HepG2 (cell line): ENCODE results near the gene HYLS1. TPM values are rescaled to one million over a fixed set of nuclear protein-coding genes. Genes with fewer than 3 reads are reported as not detected.
A peak's percentile ranks its signal among the peaks of the same experiment; 100 is the strongest.

Experiments
- ERF ChIP-seq: IDR thresholded peaks from 2 replicates; pipeline ENCODE4 v1.6.1; 2018; ENCODE audit warnings: missing biosample characterization, missing genetic modification reagents
- MAX ChIP-seq: IDR thresholded peaks from 2 replicates; pipeline ENCODE4 v1.6.1; 2012; ENCODE audit warnings: inconsistent platforms
- SAP130 ChIP-seq: IDR thresholded peaks from 2 replicates; pipeline ENCODE4 v1.6.1; 2016; ENCODE audit warnings: low read depth
- THAP8 ChIP-seq: sonication (generic); formaldehyde crosslinking; IDR thresholded peaks from 2 replicates; pipeline ENCODE4 v1.5.1; 2020; ENCODE audit warnings: missing genetic modification reagents, mild to moderate bottlenecking, borderline replicate concordance
- ZNF292 ChIP-seq: sonication (generic); formaldehyde crosslinking; IDR thresholded peaks from 2 replicates; pipeline ENCODE4 v1.8.1; 2022; ENCODE audit warnings: mild to moderate bottlenecking, low read depth, missing genetic modification reagents, borderline replicate concordance
- ZNF350 ChIP-seq: sonication (generic); formaldehyde crosslinking; IDR thresholded peaks from 2 replicates; pipeline ENCODE4 v1.4.0; 2020; ENCODE audit warnings: mild to moderate bottlenecking, low read depth, missing genetic modification reagents, borderline replicate concordance
- ZNF441 ChIP-seq: sonication (generic); formaldehyde crosslinking; IDR thresholded peaks from 2 replicates; pipeline ENCODE4 v1.7.0; 2021; ENCODE audit warnings: missing genetic modification reagents, borderline replicate concordance
- polyA plus RNA-seq, 8 experiments: library from polyadenylated mRNA; depleted of rRNA in 3 of 8; stranded (reverse) in 7 of 8; unstranded in 1 of 8; fragments of >200 nt; fragmentation: Illumina TruSeq in 4 of 8; extraction: Trizol in 4 of 8; gene quantifications; 2 replicates each; pipeline versions ENCODE4 v1.2.1 to v1.2.3, GENCODE V29; 2011 to 2016; ENCODE audit warnings: low read depth in 4 of 8, missing spikeins in 1 of 8, mixed read lengths in 1 of 8; ENCODE audit not compliant: insufficient read depth in 1 of 8
- total RNA-seq, 5 experiments: library from RNA; depleted of rRNA; stranded (reverse); fragments of >200 nt; fragmentation: Illumina TruSeq; extraction: Trizol; gene quantifications; 2 replicates each; pipeline ENCODE4 v1.2.3, GENCODE V29; 2016; ENCODE audit warnings: low read depth in 1 of 5
- TF ChIP-seq, protein P1 (sequence below): sonication (generic); formaldehyde crosslinking; IDR thresholded peaks from 2 replicates; pipeline ENCODE4 v1.4.0; 2020; ENCODE audit warnings: missing genetic modification reagents, borderline replicate concordance

The HYLS1 gene
- total and polyA plus RNA-seq, 2 of the 13 experiments (the other 11 are each of a cell fraction or from before 2014, with no cell fraction given), result 1.3 to 3.8 TPM

GRCh38 chr11:125887373-125888324 is at the start of gene HYLS1 (continued):
- TF ChIP-seq, protein P1, sequence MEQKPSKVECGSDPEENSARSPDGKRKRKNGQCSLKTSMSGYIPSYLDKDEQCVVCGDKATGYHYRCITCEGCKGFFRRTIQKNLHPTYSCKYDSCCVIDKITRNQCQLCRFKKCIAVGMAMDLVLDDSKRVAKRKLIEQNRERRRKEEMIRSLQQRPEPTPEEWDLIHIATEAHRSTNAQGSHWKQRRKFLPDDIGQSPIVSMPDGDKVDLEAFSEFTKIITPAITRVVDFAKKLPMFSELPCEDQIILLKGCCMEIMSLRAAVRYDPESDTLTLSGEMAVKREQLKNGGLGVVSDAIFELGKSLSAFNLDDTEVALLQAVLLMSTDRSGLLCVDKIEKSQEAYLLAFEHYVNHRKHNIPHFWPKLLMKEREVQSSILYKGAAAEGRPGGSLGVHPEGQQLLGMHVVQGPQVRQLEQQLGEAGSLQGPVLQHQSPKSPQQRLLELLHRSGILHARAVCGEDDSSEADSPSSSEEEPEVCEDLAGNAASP, result peak; percentile 11; the same call in 1 of the 2 replicates
- TF ChIP-seq SAP130 (CRISPR knock-in tag) (peak; percentile 64), ZNF350 (CRISPR knock-in tag) (peak; percentile 27; the same call in 1 of the 2 replicates), ZNF441 (CRISPR knock-in tag) (peak; percentile 29; the same call in 1 of the 2 replicates), ERF (CRISPR knock-in tag) (0 out of 2 replicates have a peak, but pooled peaks have one; percentile 21), MAX (peak; percentile 68), THAP8 (CRISPR knock-in tag) (peak; percentile 79; the same call in 1 of the 2 replicates), ZNF292 (CRISPR knock-in tag) (peak; percentile 21; the same call in 1 of the 2 replicates)
